ENCODE measurements around the gene AREL1. TPM values are rescaled to one million over a fixed set of nuclear protein-coding genes. Genes with fewer than 3 reads are reported as not detected.

Gene AREL1
- total RNA-seq, 1 donor from 2014 or later: 17.9 TPM

DNA sequence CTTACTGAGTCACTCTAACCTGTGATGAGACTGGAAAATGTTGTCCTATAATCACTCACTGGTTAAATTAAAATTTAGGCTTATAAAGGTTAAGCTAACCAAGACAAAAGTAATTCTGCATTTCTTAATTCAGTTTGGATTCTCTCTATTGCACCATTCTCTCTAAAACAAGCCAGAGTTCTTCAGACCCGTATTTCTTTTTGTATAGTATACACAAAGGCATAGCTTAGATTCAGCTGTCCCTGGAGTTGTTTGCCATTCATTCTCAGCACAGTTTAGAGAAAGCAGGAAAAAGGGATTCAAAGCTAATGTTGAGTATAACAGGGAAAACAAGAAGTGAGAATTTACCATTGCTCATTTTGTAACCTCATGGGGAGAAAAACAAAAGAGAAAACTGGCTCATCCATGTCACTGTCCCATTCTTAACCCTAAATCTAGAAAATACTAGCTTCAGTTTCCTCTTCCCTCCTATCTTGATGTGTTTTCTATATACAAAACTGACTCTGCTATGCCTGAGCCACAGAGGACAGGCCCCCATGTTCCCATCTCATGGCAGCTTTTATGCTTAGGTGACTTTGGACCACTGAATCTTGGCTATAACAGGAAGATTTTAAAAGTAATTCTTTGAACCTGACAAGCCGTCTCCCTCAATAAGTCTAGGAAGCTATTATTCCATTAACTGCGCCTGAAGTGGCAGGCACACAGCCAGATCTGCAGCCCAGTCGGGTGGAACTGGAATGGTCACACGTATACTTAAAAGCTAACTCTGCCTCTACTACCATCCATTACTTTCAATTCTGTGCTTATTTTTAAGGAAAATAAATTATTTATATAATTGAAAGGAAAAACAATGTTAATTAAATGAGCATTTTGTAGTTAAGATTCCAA, 7.0 kb downstream of the AREL1 start:
- no peaks in the 10 kb centered on the region for H3K27me3 ChIP-seq
- no peaks in the 10 kb centered on the region for H3K9me3 ChIP-seq
- TF ChIP-seq CTCF (IDR thresholded peaks at IDR 0.05): no peak
- H3K4me1 ChIP-seq: peaks cover 4 to 14% of the 10 kb centered on the region in 2 donors
- intact Hi-C loops (cut with DNase I): no loop called here
- DNase-seq (ENCODE audit: low spot score in 2 of 2): no peak
- peak overlapping the region; percentile 67 to 73 for H3K27ac ChIP-seq
- no peaks in the 10 kb centered on the region for H3K36me3 ChIP-seq
- no peak overlapping the region for H3K4me3 ChIP-seq

GRCh38 chr14:74704656-74705055, 8.2 kb downstream of the AREL1 start:
- H3K9me3 ChIP-seq: no peaks in the 10 kb centered on the region
- no peaks in the 10 kb centered on the region for H3K36me3 ChIP-seq
- DNase-seq (ENCODE audit: low spot score in 2 of 2): no peak
- peaks cover 4 to 14% of the 10 kb centered on the region in 2 donors for H3K4me1 ChIP-seq
- TF ChIP-seq CTCF (IDR thresholded peaks at IDR 0.05): no peak
- H3K4me3 ChIP-seq: no peak overlapping the region
- peak overlapping the region; percentile 67 to 73 for H3K27ac ChIP-seq
- intact Hi-C loops (cut with DNase I): no loop called here
- no peaks in the 10 kb centered on the region for H3K27me3 ChIP-seq

- no peak overlapping the region for H3K27ac ChIP-seq
- H3K9me3 ChIP-seq: no peaks in the 10 kb centered on the region
- H3K36me3 ChIP-seq: no peaks in the 10 kb centered on the region
- DNase-seq (ENCODE audit: low spot score in 2 of 2): no peak
- H3K4me3 ChIP-seq: no peak overlapping the region
- no peak for TF ChIP-seq CTCF (IDR thresholded peaks at IDR 0.05)
- intact Hi-C loops (cut with DNase I): no loop called here
- H3K4me1 ChIP-seq: peaks cover 4 to 12% of the 10 kb centered on the region in 2 donors
- no peaks in the 10 kb centered on the region for H3K27me3 ChIP-seq
Observed at GRCh38 chr14:74703043-74703442, 9.8 kb downstream of the AREL1 start.

DNA sequence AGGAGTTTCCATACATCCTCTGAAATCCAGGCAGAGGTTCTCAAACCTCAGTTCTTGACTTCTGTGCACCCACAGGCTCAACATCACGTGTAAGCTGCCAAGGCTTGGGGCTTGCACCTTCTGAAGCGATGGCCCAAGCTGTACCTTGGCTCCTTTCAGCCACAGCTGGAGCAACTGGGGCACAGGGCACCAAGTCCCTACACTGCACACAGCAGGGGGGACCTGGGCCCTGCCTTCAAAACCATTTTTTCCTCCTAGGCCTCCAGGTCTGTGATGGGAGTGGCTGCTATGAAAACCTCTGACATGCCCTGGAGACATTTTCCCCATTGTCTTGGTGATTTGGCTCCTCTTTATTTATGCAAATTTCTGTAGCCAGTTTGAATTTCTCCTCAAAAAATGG, 10.6 kb downstream of the AREL1 start:
- H3K4me1 ChIP-seq: peaks cover 4 to 12% of the 10 kb centered on the region in 2 donors
- no peaks in the 10 kb centered on the region for H3K9me3 ChIP-seq
- no peak overlapping the region for H3K4me3 ChIP-seq
- H3K27ac ChIP-seq: no peak overlapping the region
- no peak for DNase-seq (ENCODE audit: low spot score in 2 of 2)
- no peaks in the 10 kb centered on the region for H3K27me3 ChIP-seq
- TF ChIP-seq CTCF (IDR thresholded peaks at IDR 0.05): no peak
- H3K36me3 ChIP-seq: peaks cover 0 to 5% of the 10 kb centered on the region in 2 donors
- intact Hi-C loops (cut with DNase I): no loop called here

DNA sequence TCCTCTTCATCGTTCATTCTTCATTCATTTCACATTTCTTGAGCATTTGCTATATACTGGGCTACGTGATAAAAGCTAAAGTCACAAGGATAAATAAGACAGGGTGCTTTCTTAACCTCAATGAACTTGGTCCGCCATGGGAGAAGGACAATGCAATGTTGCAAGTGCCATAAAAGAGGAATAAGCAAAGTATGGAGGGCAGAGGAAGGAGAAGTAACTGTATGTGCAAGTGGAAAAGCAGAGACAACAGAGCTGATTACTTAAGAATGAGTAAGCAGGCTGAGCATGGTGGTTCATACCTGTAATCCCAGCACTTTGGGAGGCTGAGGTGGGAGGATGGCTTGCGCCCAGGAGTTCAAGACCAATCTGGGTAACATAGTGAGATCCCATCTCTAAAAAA, 14.4 kb downstream of the AREL1 start:
- intact Hi-C loops (cut with DNase I): no loop called here
- no peak for TF ChIP-seq CTCF (IDR thresholded peaks at IDR 0.05)
- DNase-seq (ENCODE audit: low spot score in 2 of 2): no peak
- Histone ChIP-seq H3K4me1 (peaks cover 0 to 6% of the 10 kb centered on the region in 2 donors), H3K4me3 (no peak overlapping the region), H3K36me3 (peaks cover 0 to 8% of the 10 kb centered on the region in 2 donors), H3K27me3 (no peaks in the 10 kb centered on the region), H3K9me3 (no peaks in the 10 kb centered on the region), H3K27ac (no peak overlapping the region)

Measured in ascending aorta (tissue), 2 donors.